Panc1 (cell line): ENCODE results near the gene C3orf80. TPM values are rescaled to one million over a fixed set of nuclear protein-coding genes. Genes with fewer than 3 reads are reported as not detected.

Experiments used
- ATAC-seq: fragments of 200-7000 bp; cut with Tn5 transposase; 2 replicates; pipeline ENCODE4 v1.9.1; 2020; ENCODE audit warnings: mild to moderate bottlenecking, moderate library complexity
- BruUV-seq: library from RNA; stranded (reverse); fragments of 400-500 nt; replicated peaks from 2 replicates; lab custom pipeline; 2021; lab: Mats Ljungman, UMichigan
- CTCF ChIA-PET: fragments of 300-600 bp; sonication (Branson Sonifier 250); formaldehyde crosslinking; loops from one replicate; lab custom pipeline; 2022; ENCODE audit warnings: antibody characterized with exemption; lab: Charles Lee
- POLR2A ChIA-PET: fragments of 300-600 bp; sonication (Branson Sonifier 250); formaldehyde crosslinking; loops from one replicate; lab custom pipeline; 2022; ENCODE audit warnings: antibody characterized with exemption; lab: Charles Lee
- DNase-seq: peaks from one replicate; pipeline ENCODE4 v3.0.0-alpha.2; 2010; ENCODE audit warnings: low read depth, low spot score
- H3K27ac ChIP-seq: 2 replicates; pipeline ENCODE4 v1.5.1; 2011; ENCODE audit warnings: mild to moderate bottlenecking, low read length, inconsistent platforms
- H3K27me3 ChIP-seq: fragments of 200-500 bp; sonication (Bioruptor generic); 2 replicates; pipeline ENCODE4 v1.6.0; 2014; ENCODE audit warnings: low read length, inconsistent platforms; ENCODE audit not compliant: control insufficient read depth, insufficient read depth
- H3K36me3 ChIP-seq: fragments of 200-500 bp; sonication (Bioruptor generic); 2 replicates; pipeline ENCODE4 v1.5.1; 2014; ENCODE audit warnings: inconsistent platforms, mild to moderate bottlenecking, low read length, moderate library complexity; ENCODE audit not compliant: control insufficient read depth, insufficient read depth
- H3K4me1 ChIP-seq: 2 replicates; pipeline ENCODE4 v1.5.1; 2011; ENCODE audit warnings: inconsistent platforms, mild to moderate bottlenecking, low read length, moderate library complexity; ENCODE audit not compliant: control insufficient read depth, insufficient read depth
- H3K4me3 ChIP-seq, 2 experiments: 2 replicates each; pipeline ENCODE4 v1.5.1; 2011 to 2012; ENCODE audit warnings: low read depth in 2 of 2, low read length in 2 of 2, mild to moderate bottlenecking in 2 of 2, inconsistent platforms in 1 of 2, moderate library complexity in 1 of 2
- H3K9me3 ChIP-seq: fragments of 200-500 bp; sonication (Bioruptor generic); 2 replicates; pipeline ENCODE4 v1.5.1; 2014; ENCODE audit warnings: low read depth, mild to moderate bottlenecking, inconsistent platforms, low read length, moderate library complexity; ENCODE audit not compliant: control insufficient read depth, insufficient read depth
- CTCF ChIP-seq: fragments of 450-650 bp; IDR thresholded peaks from 2 replicates; pipeline ENCODE4 v1.5.1; 2017; ENCODE audit warnings: mild to moderate bottlenecking
- POLR2AphosphoS5 ChIP-seq: IDR thresholded peaks from 2 replicates; pipeline ENCODE4 v1.6.1; 2012; ENCODE audit warnings: mild to moderate bottlenecking, low read depth, low read length, moderate library complexity
- REST ChIP-seq, 2 experiments: IDR thresholded peaks; 2 replicates each; pipeline ENCODE4 v1.6.1; 2011 to 2012; ENCODE audit warnings: low read depth in 2 of 2, control low read depth in 1 of 2, low read length in 1 of 2, mild to moderate bottlenecking in 1 of 2, moderate library complexity in 1 of 2; ENCODE audit not compliant: insufficient read depth in 1 of 2
- SIN3A ChIP-seq: IDR thresholded peaks from 2 replicates; pipeline ENCODE4 v1.6.1; 2012; ENCODE audit warnings: low read depth, mild to moderate bottlenecking, low read length, moderate library complexity, borderline replicate concordance; ENCODE audit not compliant: insufficient read depth
- TCF7L2 ChIP-seq: IDR thresholded peaks from 2 replicates; pipeline ENCODE4 v1.6.1; 2011; ENCODE audit warnings: mild to moderate bottlenecking, low read depth, low read length, inconsistent platforms
- in situ Hi-C: cut with HindIII; loops from 2 replicates; pipeline ENCODE4 v1.10.0; 2016; ENCODE audit warnings: low sequenced_read_pairs, low pct_unique_long_range_greater_than_20kb
- intact Hi-C: fragments of 100-400 bp; cut with micrococcal nuclease; formaldehyde crosslinking; loops from one replicate; pipeline ENCODE4 v1.10.0; 2022; ENCODE audit not compliant: unreplicated experiment
- total RNA-seq: library from RNA; stranded (reverse); gene quantifications from one replicate; pipeline ENCODE4 v1.2.1, GENCODE V29; 2021; ENCODE audit not compliant: unreplicated experiment

Gene C3orf80
- total RNA-seq, 1 experiment from 2014 or later, result 0.05 TPM

- Histone ChIP-seq H3K9me3 (no peaks in the 10 kb centered on the region), H3K27me3 (peaks cover 26% of the 10 kb centered on the region), H3K4me3 (no peak overlapping the region), H3K4me1 (no peaks in the 10 kb centered on the region), H3K27ac (no peak overlapping the region), H3K36me3 (no peaks in the 10 kb centered on the region)
- CTCF ChIA-PET, result no interaction called here
- POLR2A ChIA-PET, result interaction anchor here (0.7 kb wide), 1 partner anchor 13 kb away, joined by 3 read pairs; no protein-coding TSS in a partner anchor
- TF ChIP-seq POLR2AphosphoS5 (no peak), REST (IDR thresholded peaks at IDR 0.05; ENCODE audit: insufficient read depth in 1 of 2, low read depth in 2 of 2, low read length in 1 of 2) (no peak), CTCF (no peak), TCF7L2 (no peak), SIN3A (no peak)
- ATAC-seq (no peak), DNase-seq (no peak)
- intact Hi-C loops (no loop called here), in situ Hi-C loops (no loop called here)
- BruUV-seq, result no TSS peak
Measured at GRCh38 chr3:160217675-160218074, 7.5 kb upstream of the C3orf80 start.

GRCh38 chr3:160218136-160218535 is 7.1 kb upstream of the C3orf80 start:
- H3K36me3 ChIP-seq, result no peaks in the 10 kb centered on the region
- H3K4me3 ChIP-seq, result no peak overlapping the region
- no TSS peak for BruUV-seq
- intact Hi-C loops (no loop called here), in situ Hi-C loops (no loop called here)
- ChIA-PET POLR2A (interaction anchor here (0.6 kb wide), 1 partner anchor 69 kb away, joined by 3 read pairs; no protein-coding TSS in a partner anchor), CTCF (no interaction called here)
- ATAC-seq (no peak), DNase-seq (no peak)
- peaks cover 29% of the 10 kb centered on the region for H3K27me3 ChIP-seq
- H3K9me3 ChIP-seq, result no peaks in the 10 kb centered on the region
- TF ChIP-seq POLR2AphosphoS5, result no peak
- TF ChIP-seq TCF7L2, result no peak
- no peak for TF ChIP-seq CTCF
- TF ChIP-seq REST (IDR thresholded peaks at IDR 0.05; ENCODE audit: insufficient read depth in 1 of 2, low read depth in 2 of 2, low read length in 1 of 2), result no peak
- H3K4me1 ChIP-seq, result no peaks in the 10 kb centered on the region
- H3K27ac ChIP-seq, result no peak overlapping the region
